ENCODE measurements around the gene HSD17B4.

HSD17B4 gene

GRCh38 chr5:119452373-119453039 is at the start of gene HSD17B4:
Gene HSD17B4 (plus strand): TSS chr5:119452497. CDS start chr5:119452576, 79 bp downstream.
- Histone ChIP-seq H3K9me3 (peaks cover 0 to 5% (median 0%) of the 10 kb centered on the region in 3 donors), H3K4me1 (peaks cover 0 to 21% (median 10%) of the 10 kb centered on the region in 4 donors), H3K27me3 (no peaks in the 10 kb centered on the region), H3K36me3 (peaks cover 0 to 4% (median 0%) of the 10 kb centered on the region in 3 donors), H3K27ac (peak within 1 kb of the TSS; percentile 86 to 89), H3K4me3 (peak within 1 kb of the TSS; percentile 80 to 83)
- no peak for TF ChIP-seq CTCF (IDR thresholded peaks at IDR 0.05)
- peak; percentile 92 to 93 for DNase-seq
- intact Hi-C loops (cut with DNase I; ENCODE audit: low total_unique reads), result no loop called here

- H3K4me1 ChIP-seq, result peaks cover 0 to 29% (median 14%) of the 10 kb centered on the region in 4 donors
- DNase-seq, result no peak
- H3K36me3 ChIP-seq, result no peaks in the 10 kb centered on the region
- intact Hi-C loops (cut with DNase I; ENCODE audit: low total_unique reads), result no loop called here
- H3K27ac ChIP-seq, result no peak overlapping the region
- no peak for TF ChIP-seq CTCF (IDR thresholded peaks at IDR 0.05)
- H3K27me3 ChIP-seq, result no peaks in the 10 kb centered on the region
- no peaks in the 10 kb centered on the region for H3K9me3 ChIP-seq
- no peak overlapping the region for H3K4me3 ChIP-seq
These were observed 49.7 kb upstream of the HSD17B4 start for GRCh38 chr5:119402555-119402954.

GRCh38 chr5:119404033-119404432 is 48.3 kb upstream of the HSD17B4 start:
- intact Hi-C loops (cut with DNase I; ENCODE audit: low total_unique reads), result no loop called here
- H3K27me3 ChIP-seq, result no peaks in the 10 kb centered on the region
- no peak for TF ChIP-seq CTCF (IDR thresholded peaks at IDR 0.05)
- H3K36me3 ChIP-seq, result no peaks in the 10 kb centered on the region
- H3K4me3 ChIP-seq, result no peak overlapping the region
- no peaks in the 10 kb centered on the region for H3K9me3 ChIP-seq
- peaks cover 0 to 14% (median 5%) of the 10 kb centered on the region in 4 donors for H3K4me1 ChIP-seq
- DNase-seq, result no peak
- H3K27ac ChIP-seq, result no peak overlapping the region

GRCh38 chr5:119405419-119405818 is 46.9 kb upstream of the HSD17B4 start:
- DNase-seq, result no peak
- TF ChIP-seq CTCF (IDR thresholded peaks at IDR 0.05), result no peak
- Histone ChIP-seq H3K9me3 (no peaks in the 10 kb centered on the region), H3K36me3 (no peaks in the 10 kb centered on the region), H3K27me3 (no peaks in the 10 kb centered on the region), H3K4me3 (no peak overlapping the region), H3K27ac (no peak overlapping the region), H3K4me1 (peaks cover 0 to 1% (median 0%) of the 10 kb centered on the region in 4 donors)
- intact Hi-C loops (cut with DNase I; ENCODE audit: low total_unique reads), result no loop called here

- no peaks in the 10 kb centered on the region for H3K9me3 ChIP-seq
- TF ChIP-seq CTCF (IDR thresholded peaks at IDR 0.05), result no peak
- no peak for DNase-seq
- intact Hi-C loops (cut with DNase I; ENCODE audit: low total_unique reads), result no loop called here
- peaks cover 0 to 11% (median 3%) of the 10 kb centered on the region in 4 donors for H3K4me1 ChIP-seq
- H3K27me3 ChIP-seq, result no peaks in the 10 kb centered on the region
- H3K36me3 ChIP-seq, result no peaks in the 10 kb centered on the region
- no peak overlapping the region for H3K4me3 ChIP-seq
- H3K27ac ChIP-seq, result no peak overlapping the region
These were observed 45.7 kb upstream of the HSD17B4 start for GRCh38 chr5:119406551-119407110.
